HFF-Myc (cell line): Measurements from ENCODE around the gene TGFBR3L.

Experiments used
- DNase-seq: peaks from one replicate; pipeline ENCODE4 v3.0.0-alpha.2; 2011; ENCODE audit warnings: low read depth; ENCODE audit errors: extremely low read depth
- H3K4me3 ChIP-seq: replicated peaks from 2 replicates; pipeline ENCODE4 v1.5.1; 2011; ENCODE audit warnings: low read depth, mild to moderate bottlenecking, control low read depth, low read length
- TF ChIP-seq, protein P1 (sequence below): IDR thresholded peaks from 2 replicates; pipeline ENCODE4 v1.5.1; 2012; ENCODE audit warnings: mild to moderate bottlenecking, low read depth, low read length, control low read depth; ENCODE audit errors: missing control alignments

Gene TGFBR3L

DNA sequence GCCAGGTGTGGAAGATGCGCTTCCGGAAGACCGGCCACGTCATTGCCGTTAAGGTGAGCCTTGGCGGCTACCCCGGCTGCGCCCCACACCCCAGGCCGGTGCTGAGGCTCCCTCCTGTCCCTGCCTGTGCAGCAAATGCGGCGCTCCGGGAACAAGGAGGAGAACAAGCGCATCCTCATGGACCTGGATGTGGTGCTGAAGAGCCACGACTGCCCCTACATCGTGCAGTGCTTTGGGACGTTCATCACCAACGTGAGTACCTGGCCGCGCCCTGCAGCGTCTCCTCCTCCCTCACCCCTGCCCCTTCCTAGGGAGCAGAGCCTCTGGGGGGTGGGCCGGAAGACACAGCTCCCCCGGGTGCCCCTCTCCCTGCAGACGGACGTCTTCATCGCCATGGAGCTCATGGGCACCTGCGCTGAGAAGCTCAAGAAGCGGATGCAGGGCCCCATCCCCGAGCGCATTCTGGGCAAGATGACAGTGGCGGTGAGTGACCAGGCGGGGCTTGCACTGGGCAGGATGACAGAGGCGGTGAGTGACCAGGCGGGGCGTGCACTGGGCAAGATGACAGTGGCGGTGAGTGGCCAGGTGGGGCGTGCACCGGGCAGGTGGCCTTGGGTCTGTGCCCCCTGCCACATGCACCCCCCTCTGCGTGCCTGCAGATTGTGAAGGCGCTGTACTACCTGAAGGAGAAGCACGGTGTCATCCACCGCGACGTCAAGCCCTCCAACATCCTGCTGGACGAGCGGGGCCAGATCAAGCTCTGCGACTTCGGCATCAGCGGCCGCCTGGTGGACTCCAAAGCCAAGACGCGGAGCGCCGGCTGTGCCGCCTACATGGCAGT is 4.1 kb upstream of the TGFBR3L start:
- TF ChIP-seq, protein P1, sequence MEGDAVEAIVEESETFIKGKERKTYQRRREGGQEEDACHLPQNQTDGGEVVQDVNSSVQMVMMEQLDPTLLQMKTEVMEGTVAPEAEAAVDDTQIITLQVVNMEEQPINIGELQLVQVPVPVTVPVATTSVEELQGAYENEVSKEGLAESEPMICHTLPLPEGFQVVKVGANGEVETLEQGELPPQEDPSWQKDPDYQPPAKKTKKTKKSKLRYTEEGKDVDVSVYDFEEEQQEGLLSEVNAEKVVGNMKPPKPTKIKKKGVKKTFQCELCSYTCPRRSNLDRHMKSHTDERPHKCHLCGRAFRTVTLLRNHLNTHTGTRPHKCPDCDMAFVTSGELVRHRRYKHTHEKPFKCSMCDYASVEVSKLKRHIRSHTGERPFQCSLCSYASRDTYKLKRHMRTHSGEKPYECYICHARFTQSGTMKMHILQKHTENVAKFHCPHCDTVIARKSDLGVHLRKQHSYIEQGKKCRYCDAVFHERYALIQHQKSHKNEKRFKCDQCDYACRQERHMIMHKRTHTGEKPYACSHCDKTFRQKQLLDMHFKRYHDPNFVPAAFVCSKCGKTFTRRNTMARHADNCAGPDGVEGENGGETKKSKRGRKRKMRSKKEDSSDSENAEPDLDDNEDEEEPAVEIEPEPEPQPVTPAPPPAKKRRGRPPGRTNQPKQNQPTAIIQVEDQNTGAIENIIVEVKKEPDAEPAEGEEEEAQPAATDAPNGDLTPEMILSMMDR: no peak
- H3K4me3 ChIP-seq: no peak overlapping the region
- DNase-seq: no peak

DNA sequence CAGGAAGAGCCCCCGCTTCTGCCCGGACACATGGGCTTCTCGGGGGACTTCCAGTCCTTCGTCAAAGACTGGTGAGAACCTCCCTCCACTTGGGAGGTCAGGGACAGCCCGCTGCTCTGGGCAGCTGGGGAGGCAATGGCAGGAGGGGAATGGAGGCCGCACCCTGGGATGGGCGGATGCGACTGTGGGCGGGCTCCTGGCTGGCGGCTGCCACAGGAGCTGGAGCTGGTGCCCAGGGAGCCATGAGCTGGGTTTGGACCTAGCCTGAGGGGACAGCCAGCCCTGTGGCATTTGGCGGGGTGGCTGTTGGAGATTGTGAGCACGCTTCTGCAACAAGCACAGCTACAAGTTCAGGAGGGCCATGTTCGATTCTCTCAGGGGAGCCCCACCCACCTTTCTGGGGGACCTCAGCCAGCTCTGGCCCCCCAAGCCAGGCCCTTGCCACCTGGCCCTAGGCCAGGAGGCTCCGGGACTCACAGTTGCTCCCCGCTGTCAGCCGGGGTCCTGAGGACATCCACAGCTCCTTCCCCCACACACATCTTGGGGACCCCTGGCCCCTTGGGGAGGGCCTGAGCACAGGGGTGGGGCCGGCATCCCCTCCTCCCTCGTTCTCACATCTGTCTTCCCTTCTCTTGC is 3.0 kb upstream of the TGFBR3L start:
- TF ChIP-seq, protein P1: no peak
- no peak for DNase-seq
- no peak overlapping the region for H3K4me3 ChIP-seq

DNA sequence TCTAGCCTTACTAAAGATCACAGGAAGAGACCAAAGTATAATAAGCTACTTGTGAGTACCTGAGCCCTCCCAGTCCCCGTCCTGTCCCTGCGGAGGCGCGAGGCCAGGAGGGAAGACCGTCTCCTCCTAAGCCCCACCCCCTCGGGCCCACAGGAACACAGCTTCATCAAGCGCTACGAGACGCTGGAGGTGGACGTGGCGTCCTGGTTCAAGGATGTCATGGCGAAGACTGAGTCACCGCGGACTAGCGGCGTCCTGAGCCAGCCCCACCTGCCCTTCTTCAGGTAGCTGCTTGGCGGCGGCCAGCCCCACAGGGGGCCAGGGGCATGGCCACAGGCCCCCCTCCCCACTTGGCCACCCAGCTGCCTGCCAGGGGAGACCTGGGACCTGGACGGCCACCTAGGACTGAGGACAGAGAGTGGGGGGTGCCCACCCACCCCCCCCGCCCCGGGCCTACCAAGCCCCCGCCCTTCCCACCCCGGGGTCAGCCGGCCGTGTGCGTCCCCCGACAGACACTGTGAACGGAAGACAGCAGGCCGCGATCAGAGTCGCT is 2.4 kb upstream of the TGFBR3L start:
- TF ChIP-seq, protein P1: no peak
- no peak for DNase-seq
- no peak overlapping the region for H3K4me3 ChIP-seq

DNA sequence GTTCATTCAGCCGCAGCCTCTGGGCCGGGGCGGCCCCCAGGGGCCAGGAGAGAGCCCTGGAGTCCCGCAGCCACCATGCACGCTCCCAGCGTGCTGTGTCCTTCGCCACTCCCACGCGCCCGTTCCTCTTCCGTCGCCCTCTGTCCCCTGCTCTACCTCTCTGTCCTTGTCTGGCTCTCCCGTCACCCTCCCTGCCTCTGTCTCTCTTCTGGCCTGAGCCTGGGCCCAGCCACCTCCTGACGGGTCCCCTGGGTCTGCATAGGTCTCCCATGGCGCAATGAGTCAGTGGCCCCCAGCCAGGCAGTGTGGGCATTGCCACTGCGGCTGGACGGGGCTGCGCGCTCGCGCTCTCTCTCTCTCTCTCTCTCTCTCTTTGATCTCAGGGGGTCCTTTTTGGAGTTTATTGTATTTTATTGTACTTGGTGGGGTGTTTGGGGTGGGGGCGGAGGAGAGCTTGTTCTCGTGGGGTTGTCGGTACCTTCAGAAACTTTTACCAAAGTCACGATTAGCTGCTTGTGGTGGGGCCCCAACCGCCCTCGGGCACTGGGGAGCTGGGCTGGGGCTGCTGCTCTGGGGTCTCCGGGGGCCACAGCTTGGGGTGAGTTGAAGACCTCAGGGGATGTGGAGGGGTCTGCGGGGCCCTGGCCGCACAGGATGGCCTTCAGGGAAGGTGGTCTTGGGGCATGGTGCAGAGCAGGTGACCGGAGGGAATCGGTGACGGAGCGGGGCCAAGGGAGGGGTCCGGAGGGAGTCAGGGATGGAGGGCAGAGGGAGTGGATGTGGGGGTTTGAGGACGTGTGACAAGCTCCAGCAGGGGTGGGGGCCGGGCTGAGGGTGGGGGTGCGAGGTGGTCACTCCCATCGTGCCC is 1.7 kb upstream of the TGFBR3L start:
- TF ChIP-seq, protein P1: no peak
- H3K4me3 ChIP-seq: no peak overlapping the region
- DNase-seq: no peak

DNA sequence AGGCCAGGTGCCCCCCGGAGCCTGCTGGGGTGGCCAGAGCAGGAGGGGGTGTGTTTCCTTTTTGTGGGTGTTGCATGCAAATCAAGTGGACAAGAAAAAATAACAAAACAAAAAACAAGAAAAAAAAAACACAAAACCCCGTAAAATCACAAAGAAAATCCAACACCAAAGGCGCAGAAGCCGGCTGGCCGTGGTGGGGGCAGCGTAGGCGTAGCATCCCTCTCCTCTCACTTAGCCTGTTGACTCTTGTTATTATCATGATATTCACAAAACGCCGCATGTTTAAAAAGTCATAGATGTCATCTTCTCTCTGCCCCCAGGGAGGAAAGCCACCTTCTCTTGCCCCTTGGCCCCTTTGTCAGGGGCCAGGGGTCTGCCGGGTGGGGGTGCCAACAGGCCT is 978 bp upstream of the TGFBR3L start:
- no peak overlapping the region for H3K4me3 ChIP-seq
- TF ChIP-seq, protein P1: no peak
- no peak for DNase-seq

DNA sequence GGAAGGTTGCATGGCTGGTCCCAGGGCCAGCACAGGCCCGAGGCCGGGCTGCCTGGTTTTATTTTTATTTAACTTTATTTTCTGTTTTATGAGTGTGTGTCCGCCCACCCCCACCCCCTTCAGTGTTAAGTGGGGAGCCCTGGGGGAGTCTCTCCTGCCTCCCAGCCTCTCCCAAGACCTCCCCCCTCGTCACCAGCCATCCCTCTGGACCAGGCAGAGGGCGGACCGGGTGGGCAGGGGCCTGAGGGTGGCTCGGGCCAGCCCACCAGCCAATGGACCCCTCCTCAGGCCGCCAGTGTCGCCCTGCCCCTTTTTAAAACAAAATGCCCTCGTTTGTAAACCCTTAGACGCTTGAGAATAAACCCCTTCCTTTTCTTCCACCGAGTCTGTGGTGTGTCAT is 531 bp upstream of the TGFBR3L start:
- DNase-seq: no peak
- no peak overlapping the region for H3K4me3 ChIP-seq
- TF ChIP-seq, protein P1: no peak
